GM21717 (cell line): ENCODE data around the gene FSD1.
"Not testable (repeated sequence)": the region's sequence is repeated elsewhere in the genome, so short reads cannot be mapped to it uniquely, and the experiment has no call there.

ENCODE experiments used
- ATAC-seq: cut with Tn5 transposase; IDR thresholded peaks from one replicate; pipeline ENCODE4 v1.9.1; 2021; ENCODE audit warnings: mild to moderate bottlenecking, moderate library complexity; ENCODE audit not compliant: unreplicated experiment

The FSD1 gene

GRCh38 chr19:4342314-4342614 is 37.9 kb downstream of the FSD1 start:
- peak; percentile 3 for ATAC-seq

DNA sequence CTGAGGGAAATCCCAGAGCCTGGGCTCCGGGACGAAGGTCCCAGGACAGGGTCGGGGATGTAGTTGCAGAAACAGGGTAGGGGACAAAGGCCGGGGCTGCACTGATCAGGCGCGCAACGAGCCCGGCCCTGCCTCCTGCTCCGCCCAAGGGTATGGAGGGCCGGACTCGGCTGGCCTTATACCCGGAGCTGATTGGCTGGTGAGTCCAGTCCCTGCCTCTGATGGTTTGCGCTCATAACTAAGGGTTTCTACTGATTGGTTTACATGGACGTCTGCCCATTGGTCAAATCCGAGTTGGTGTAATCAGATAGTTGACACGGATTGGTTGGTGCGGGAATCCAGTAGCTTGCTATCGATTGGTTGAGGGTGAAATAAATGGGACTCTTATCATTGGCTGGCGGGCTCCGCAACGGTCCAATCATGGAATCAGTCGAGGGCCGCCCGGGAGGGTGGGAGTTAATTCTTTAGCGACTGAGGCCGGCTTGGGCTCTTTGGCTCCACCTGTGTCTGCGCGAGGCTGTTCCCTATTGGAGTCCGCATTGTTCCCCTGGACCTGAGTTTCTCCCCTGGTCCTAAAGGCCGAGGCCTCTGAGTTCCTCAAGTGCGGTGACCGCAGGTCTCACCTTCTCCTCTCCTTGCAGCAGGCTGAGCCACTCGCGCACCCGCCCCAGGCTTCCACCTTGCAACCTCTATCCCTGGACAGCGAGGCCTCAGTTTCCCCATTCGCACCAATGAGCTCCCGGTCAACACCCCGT is 38.4 kb downstream of the FSD1 start:
- peak; percentile 80 for ATAC-seq

GRCh38 chr19:4343370-4344307 is 39.2 kb downstream of the FSD1 start, which contains the start of gene MPND:
Gene MPND (plus strand): TSS chr19:4343562. CDS start chr19:4343594, 32 bp downstream.
- peak; percentile 47 for ATAC-seq

- no peak for ATAC-seq
These were observed 41.1 kb downstream of the FSD1 start for GRCh38 chr19:4345342-4346019.

GRCh38 chr19:4346020-4346383 is 41.6 kb downstream of the FSD1 start:
- no peak for ATAC-seq

DNA sequence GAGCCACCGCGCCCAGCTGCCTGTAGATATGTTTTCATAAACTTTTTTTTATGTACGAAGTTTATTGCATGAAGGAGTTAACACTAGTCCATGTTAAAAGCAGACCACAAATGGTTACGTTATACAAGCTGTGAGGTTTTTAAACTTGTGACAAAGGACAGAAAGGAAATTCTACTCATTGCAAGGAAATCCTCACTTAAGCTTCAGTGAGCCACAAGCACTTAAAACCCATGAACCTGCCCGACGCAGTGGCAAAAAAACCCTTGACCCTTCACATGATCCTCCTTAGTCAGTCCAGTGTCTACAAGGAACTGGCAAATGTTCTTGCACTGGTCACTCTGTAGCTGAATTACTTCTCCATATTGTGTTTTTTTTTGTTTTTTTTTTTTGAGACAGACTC is 43.1 kb downstream of the FSD1 start:
- ATAC-seq, result no peak

DNA sequence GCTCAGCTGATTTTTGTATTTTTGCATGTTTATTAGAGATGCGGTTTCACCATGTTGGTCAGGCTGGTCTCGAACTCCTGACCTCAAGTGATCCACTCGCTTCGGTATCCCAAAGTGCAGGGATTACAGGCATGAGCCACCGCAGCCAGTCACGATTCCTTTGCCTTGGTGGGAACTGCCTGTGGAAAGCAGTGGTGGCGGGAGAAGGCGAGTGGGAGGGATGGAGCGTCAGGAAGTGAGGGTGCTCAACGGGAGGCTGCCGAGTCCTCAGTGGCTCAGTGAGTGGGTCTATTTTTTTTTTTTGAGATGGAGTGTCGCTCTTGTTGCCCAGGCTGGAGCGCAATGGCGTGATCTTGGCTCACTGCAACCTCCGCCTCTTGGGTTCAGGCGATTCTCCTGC is 44.8 kb downstream of the FSD1 start:
- not testable (repeated sequence) for ATAC-seq

GRCh38 chr19:4350111-4350510 is 45.7 kb downstream of the FSD1 start:
- ATAC-seq, result no peak

DNA sequence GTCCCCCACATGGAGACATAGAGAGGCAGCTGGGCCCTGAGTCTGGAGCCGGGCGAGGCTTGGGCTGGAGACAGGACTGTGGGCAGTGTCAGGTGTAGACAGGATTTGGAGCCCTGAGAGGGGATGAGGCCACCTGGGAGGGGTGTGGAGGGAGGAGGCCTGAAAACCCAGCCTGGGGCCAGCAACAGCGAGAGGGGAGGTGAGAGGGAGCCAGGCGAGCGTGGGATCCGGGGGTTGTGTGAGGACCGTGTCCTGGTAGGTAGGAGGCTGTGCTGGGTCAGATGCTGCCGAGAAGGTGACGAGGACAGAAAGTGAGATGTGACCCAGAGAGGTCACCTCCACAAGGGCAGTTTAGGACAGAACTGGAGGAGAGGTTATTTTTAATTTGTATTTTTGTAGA is 46.3 kb downstream of the FSD1 start:
- no peak for ATAC-seq

DNA sequence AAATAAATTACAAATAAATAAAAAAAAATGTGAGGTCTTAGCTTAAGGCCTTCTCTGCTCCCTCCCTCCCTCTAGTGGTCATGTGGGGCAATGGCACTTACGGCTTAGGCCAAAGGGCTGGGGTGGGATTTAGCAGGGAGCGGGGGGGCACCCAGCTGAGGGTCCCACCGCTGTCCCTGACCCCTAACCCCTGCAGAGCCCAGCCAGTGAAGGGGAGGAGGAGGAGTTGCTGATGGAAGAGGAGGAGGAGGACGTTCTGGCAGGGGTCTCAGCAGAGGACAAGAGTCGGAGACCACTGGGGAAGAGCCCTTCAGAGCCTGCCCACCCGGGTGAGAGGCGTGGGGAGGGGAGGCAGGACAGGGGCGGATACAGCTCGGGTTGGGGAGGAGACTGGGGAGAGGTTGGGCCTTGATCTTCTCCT is 48.3 kb downstream of the FSD1 start:
- ATAC-seq, result no peak

DNA sequence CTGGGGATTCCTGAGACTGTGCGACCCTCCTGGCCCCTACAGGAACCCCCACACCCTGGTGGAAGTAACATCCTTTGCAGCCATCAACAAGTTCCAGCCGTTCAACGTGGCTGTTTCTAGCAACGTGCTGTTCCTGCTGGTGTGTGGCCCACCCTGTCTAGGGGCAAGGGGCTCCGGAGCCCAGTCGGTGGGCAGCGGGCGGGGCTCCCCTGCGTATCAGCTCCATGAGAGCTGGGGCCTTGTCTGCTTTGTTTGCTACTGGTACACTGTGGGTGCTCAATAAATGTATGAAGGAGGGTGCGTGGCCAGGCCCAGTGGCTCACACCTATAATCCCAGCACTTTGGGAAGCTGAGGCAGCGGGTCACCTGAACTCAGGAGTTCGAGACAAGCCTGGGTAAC is 49.9 kb downstream of the FSD1 start:
- no peak for ATAC-seq

DNA sequence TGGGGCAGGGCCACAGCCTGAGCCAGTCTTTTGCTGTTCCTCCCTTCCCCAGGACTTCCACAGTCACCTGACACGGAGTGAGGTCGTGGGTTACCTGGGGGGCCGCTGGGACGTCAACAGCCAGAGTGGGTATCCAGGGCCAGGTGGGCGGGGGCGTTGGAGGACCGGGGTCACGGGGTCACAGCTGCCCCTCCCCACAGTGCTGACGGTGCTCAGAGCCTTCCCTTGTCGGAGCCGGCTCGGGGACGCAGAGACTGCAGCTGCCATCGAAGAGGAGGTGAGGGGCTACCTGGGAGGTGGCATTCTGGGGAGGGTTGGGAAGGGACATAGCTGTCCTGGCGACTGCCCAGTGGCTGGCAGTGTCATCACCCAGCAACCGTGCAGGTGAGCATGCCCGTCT is 50.5 kb downstream of the FSD1 start:
- ATAC-seq, result no peak

- no peak for ATAC-seq
These were observed 52.8 kb downstream of the FSD1 start for GRCh38 chr19:4357095-4357797.

- ATAC-seq, result no peak
These were observed 53.5 kb downstream of the FSD1 start for GRCh38 chr19:4357921-4358326.

GRCh38 chr19:4358709-4359626 is 54.6 kb downstream of the FSD1 start:
- ATAC-seq, result no peak

- no peak for ATAC-seq
These were observed 55.2 kb downstream of the FSD1 start for GRCh38 chr19:4359627-4360000.

GRCh38 chr19:4360081-4360569 is 55.7 kb downstream of the FSD1 start:
- no peak for ATAC-seq

GRCh38 chr19:4360641-4361151 is 56.3 kb downstream of the FSD1 start:
- ATAC-seq, result no peak
